Right lobe of liver (tissue), 6 donors: ENCODE measurements around the gene OMA1. TPM values are rescaled to one million over a fixed set of nuclear protein-coding genes. Genes with fewer than 3 reads are reported as not detected.

Experiments used
- ATAC-seq, 4 donors: fragments of 200-7000 bp; cut with Tn5 transposase; one replicate each; pipeline ENCODE4 v1.9.1; 2020; ENCODE audit warnings: mild to moderate bottlenecking in 4 of 4, moderate library complexity in 4 of 4
- DNase-seq, 3 donors: peaks; one replicate each; pipeline ENCODE4 v3.0.0-alpha.2; 2020
- H3K27ac ChIP-seq, 3 donors: fragments of 200-600 bp; one replicate each; pipeline ENCODE4 v1.8.0; 2022
- H3K27me3 ChIP-seq, 2 donors: fragments of 200-600 bp; one replicate each; pipeline ENCODE4 v1.8.0; 2022
- H3K36me3 ChIP-seq, 4 donors: fragments of 200-600 bp; sonication (generic) in 1 of 4; one replicate each; pipeline versions ENCODE4 v1.5.1 to v1.8.0; 2017 to 2022; ENCODE audit warnings: control low read depth in 1 of 4
- H3K4me1 ChIP-seq, 4 donors: fragments of 200-600 bp; sonication (generic) in 1 of 4; one replicate each; pipeline versions ENCODE4 v1.5.1 to v1.8.0; 2017 to 2022; ENCODE audit warnings: control low read depth in 1 of 4
- H3K4me3 ChIP-seq, 3 donors: fragments of 200-600 bp; one replicate each; pipeline ENCODE4 v1.8.0; 2022
- H3K9me3 ChIP-seq, 4 donors: fragments of 200-600 bp; sonication (generic) in 1 of 4; one replicate each; pipeline versions ENCODE4 v1.5.1 to v1.8.0; 2017 to 2022; ENCODE audit warnings: control low read depth in 1 of 4
- POLR2A ChIP-seq: fragments of 450-650 bp; IDR thresholded peaks from one replicate; pipeline ENCODE4 v1.6.1; 2017; ENCODE audit warnings: antibody characterized with exemption, mild to moderate bottlenecking
- WGBS: methylation state at CpG from one replicate; pipeline ENCODE4 v1.1.6; 2018; ENCODE audit warnings: low coverage, low lambda C conversion rate; ENCODE audit not compliant: insufficient coverage; ENCODE audit errors: missing lambda C conversion rate; 5-methylcytosine and 5-hydroxymethylcytosine counted together
- intact Hi-C, 2 donors: fragments of 100-400 bp; cut with DNase I; formaldehyde crosslinking; loops; one replicate each; pipeline versions ENCODE4 v1.11.2 to v1.14.1; 2022
- total RNA-seq, 6 experiments: library from RNA; depleted of rRNA in 2 of 6; stranded (reverse); fragments of >200 nt in 2 of 6; fragmentation: NEBNext Ultra II Directional in 3 of 6; extraction: Animal tissue kit (Norgen Biotek cat#: 25700) in 3 of 6; gene quantifications; one replicate each; pipeline versions ENCODE4 v1.1.0 to v1.2.4, GENCODE V29; 2016 to 2023
- TF ChIP-seq, protein P1 (sequence below), 4 donors: fragments of 200-600 bp in 3 of 4; fragments of 450-650 bp in 1 of 4; IDR thresholded peaks; one replicate each; pipeline versions ENCODE4 v1.5.1 to v1.8.0; 2016 to 2022; ENCODE audit warnings: antibody characterized with exemption in 4 of 4, mild to moderate bottlenecking in 2 of 4
- donor health status: DM: no; HTN: yes; CAD: no.
- donor health status: DM: no; HTN: no; CAD: no.
- donor health status: DM: no; HTN: no; CAD: no.
- donor health status: DM: no; HTN: yes; CAD: no.
- donor health status: DM: no; HTN: yes; CAD: no.

The OMA1 gene
- total RNA-seq, 6 experiments from 2014 or later = 16.1 to 29.0 (median 18.9) TPM

DNA sequence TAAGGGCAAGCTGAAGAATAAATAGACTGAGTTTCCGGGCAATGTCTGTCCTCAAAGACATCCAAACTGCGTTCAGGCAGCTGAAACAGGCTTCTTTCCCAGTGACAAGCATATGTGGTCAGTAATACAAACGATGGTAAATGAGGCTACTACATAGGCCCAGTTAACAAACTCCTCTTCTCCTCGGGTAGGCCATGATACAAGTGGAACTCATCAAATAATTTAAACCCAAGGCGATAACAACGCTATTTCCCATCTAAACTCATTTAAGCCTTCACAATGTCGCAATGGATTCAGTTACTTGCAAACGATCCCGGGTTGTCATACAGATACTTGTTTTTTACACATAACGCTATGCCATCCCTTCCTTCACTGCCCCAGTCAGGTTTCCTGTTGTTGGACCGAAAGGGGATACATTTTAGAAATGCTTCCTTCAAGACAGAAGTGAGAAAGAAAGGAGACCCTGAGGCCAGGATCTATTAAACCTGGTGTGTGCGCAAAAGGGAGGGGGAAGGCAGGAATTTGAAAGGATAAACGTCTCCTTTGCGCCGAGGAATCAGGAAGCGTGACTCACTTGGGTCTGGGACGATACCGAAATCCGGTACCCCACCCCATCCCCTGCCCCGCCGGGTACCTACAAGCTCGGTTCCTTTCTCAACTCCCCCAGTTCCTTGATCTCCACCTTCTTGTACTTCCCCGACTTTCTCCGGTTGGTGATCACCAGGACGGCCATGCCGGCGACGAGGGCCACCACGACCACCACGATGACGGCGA, 29.2 kb upstream of the OMA1 start:
- Histone ChIP-seq H3K9me3 (no peaks in the 10 kb centered on the region), H3K36me3 (no peaks in the 10 kb centered on the region), H3K4me3 (peak overlapping the region in 2 of 3 donors; percentile 7 to 36), H3K27me3 (peaks cover 0 to 23% of the 10 kb centered on the region in 2 donors), H3K27ac (no peak overlapping the region), H3K4me1 (peaks cover 0 to 12% (median 0%) of the 10 kb centered on the region in 4 donors)
- TF ChIP-seq, protein P1, sequence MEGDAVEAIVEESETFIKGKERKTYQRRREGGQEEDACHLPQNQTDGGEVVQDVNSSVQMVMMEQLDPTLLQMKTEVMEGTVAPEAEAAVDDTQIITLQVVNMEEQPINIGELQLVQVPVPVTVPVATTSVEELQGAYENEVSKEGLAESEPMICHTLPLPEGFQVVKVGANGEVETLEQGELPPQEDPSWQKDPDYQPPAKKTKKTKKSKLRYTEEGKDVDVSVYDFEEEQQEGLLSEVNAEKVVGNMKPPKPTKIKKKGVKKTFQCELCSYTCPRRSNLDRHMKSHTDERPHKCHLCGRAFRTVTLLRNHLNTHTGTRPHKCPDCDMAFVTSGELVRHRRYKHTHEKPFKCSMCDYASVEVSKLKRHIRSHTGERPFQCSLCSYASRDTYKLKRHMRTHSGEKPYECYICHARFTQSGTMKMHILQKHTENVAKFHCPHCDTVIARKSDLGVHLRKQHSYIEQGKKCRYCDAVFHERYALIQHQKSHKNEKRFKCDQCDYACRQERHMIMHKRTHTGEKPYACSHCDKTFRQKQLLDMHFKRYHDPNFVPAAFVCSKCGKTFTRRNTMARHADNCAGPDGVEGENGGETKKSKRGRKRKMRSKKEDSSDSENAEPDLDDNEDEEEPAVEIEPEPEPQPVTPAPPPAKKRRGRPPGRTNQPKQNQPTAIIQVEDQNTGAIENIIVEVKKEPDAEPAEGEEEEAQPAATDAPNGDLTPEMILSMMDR (IDR thresholded peaks at IDR 0.05) = no peak
- no peak for TF ChIP-seq POLR2A
- 33% methylated on average over 30 of the region's 32 CpGs for WGBS
- DNase-seq (no peak), ATAC-seq (no peak)
- intact Hi-C loops = no loop called here

DNA sequence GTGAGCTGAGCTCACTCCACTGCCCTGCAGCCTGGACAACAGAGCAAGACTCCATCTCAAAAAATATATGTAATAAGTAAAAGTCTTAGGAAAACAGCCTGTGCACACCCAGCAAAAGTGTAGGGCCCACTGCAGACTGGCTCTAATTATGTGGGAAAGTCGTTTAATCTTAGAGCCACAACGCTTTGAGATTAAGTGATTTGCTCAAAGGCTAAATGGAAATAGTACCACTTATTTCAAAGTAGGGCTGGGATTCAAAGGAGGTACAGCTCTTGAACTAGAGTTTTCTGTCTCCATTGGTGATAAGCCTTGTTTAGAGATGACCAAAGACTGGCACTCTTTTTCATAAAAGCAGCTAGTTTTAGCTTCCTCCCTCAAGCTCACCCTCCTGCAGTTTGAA, 28.3 kb upstream of the OMA1 start:
- Histone ChIP-seq H3K27ac (no peak overlapping the region), H3K4me3 (no peak overlapping the region), H3K9me3 (no peaks in the 10 kb centered on the region), H3K4me1 (peaks cover 0 to 12% (median 0%) of the 10 kb centered on the region in 4 donors), H3K27me3 (peaks cover 0 to 23% of the 10 kb centered on the region in 2 donors), H3K36me3 (no peaks in the 10 kb centered on the region)
- TF ChIP-seq, protein P1 (IDR thresholded peaks at IDR 0.05) = no peak
- no peak for TF ChIP-seq POLR2A
- intact Hi-C loops = no loop called here
- WGBS = 54% methylated on average over 2 of the region's 2 CpGs
- DNase-seq (no peak), ATAC-seq (no peak)

DNA sequence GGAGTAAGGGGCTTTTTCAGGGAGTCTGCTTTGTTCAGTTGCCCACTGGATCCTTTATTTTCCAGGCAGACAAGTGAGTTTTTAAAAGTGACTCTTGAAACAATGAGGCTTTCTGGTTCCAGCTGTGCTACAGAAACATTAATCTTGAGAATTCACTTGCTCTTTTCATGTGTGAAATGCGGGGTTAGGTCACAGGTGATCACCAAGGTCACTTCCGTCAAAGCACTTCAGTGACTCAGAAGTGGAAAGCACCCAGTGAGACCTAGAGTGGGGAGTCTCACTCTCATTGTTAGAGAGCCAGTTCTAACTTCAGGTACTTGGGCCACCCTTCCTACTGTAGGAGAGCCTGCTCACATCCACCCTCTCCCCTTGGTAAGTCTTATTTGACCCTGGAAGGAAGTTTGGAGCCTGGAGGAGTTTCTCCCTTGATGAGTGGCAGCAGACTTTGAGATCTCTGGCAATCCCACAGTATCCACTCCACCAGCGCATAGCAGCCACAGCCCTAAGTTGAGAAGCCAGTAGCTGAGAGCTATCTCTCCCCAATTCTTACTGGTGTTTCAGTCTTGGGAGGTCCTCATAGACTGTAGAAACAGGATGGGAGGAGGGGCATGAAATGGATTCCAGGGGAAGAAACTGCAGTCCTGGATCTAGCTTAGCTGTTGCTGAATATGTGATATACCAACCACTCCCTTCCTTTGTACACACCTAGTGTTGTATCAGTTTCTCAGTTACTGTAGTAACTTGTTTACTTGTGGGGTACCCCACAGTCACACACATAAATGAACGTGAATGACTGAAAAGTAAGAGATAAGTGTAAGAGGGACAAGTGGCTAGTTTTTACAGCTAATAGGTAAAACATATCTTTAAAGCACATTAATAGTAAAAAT, 27.4 kb upstream of the OMA1 start:
- ATAC-seq (peak in 1 of 4 donors; percentile 48), DNase-seq (no peak)
- Histone ChIP-seq H3K4me3 (no peak overlapping the region), H3K27ac (no peak overlapping the region), H3K36me3 (no peaks in the 10 kb centered on the region), H3K27me3 (peaks cover 0 to 23% of the 10 kb centered on the region in 2 donors), H3K9me3 (no peaks in the 10 kb centered on the region), H3K4me1 (peaks cover 0 to 12% (median 0%) of the 10 kb centered on the region in 4 donors)
- 40% methylated on average over 1 of the region's 4 CpGs for WGBS
- intact Hi-C loops = no loop called here
- TF ChIP-seq, protein P1 (IDR thresholded peaks at IDR 0.05) = no peak
- TF ChIP-seq POLR2A = no peak

DNA sequence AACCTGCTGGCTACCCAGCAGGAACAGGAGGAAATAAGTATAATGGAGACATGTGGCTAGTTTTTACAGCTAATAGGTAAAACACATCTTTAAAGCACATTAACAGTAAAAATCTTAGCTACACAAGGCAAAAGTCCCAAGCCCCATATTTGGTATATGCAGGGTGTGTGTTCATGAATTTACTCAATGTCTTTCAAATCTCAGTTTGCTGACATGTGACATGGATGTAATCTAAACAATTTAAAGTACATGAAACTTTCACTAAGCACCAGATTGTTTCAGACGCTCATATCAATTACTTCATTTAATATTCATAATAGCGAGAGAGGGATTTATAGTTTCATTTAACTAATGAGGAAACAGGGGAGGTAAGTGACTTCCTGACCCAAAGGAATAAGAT, 26.6 kb upstream of the OMA1 start:
- Histone ChIP-seq H3K27me3 (peaks cover 0 to 23% of the 10 kb centered on the region in 2 donors), H3K4me3 (no peak overlapping the region), H3K27ac (no peak overlapping the region), H3K9me3 (no peaks in the 10 kb centered on the region), H3K4me1 (peaks cover 0 to 12% (median 0%) of the 10 kb centered on the region in 4 donors), H3K36me3 (no peaks in the 10 kb centered on the region)
- intact Hi-C loops = no loop called here
- TF ChIP-seq, protein P1 (IDR thresholded peaks at IDR 0.05) = no peak
- no peak for TF ChIP-seq POLR2A
- no peak for ATAC-seq
- DNase-seq = no peak
- WGBS = 51% methylated on average over 2 of the region's 2 CpGs
